Kidney (tissue), 14 donors: Measurements from ENCODE around the gene SNRNP70. TPM values are rescaled to one million over a fixed set of nuclear protein-coding genes. Genes with fewer than 3 reads are reported as not detected.

ENCODE experiments used
- DNase-seq, 5 donors: peaks; one replicate each; pipeline ENCODE4 v3.0.0-alpha.2; 2013 to 2020
- FAIRE-seq: peaks from 2 replicates; lab custom pipeline; 2012; peaks lifted over from hg19 to GRCh38; lab: Jason Lieb, UNC
- H3K27ac ChIP-seq, 2 donors: one replicate each; pipeline ENCODE4 v1.7.0; 2013; ENCODE audit warnings: low read depth in 2 of 2, low read length in 2 of 2, inconsistent platforms in 1 of 2
- H3K27me3 ChIP-seq: one replicate; pipeline ENCODE4 v1.7.1; 2013; ENCODE audit warnings: low read length, inconsistent platforms; ENCODE audit not compliant: control insufficient read depth, insufficient read depth
- H3K36me3 ChIP-seq, 3 donors: one replicate each; pipeline versions ENCODE4 v1.7.0 to v1.7.1; 2013; ENCODE audit warnings: low read length in 3 of 3, control low read depth in 1 of 3, inconsistent platforms in 1 of 3; ENCODE audit not compliant: insufficient read depth in 3 of 3, control insufficient read depth in 2 of 3
- H3K4me1 ChIP-seq, 3 donors: one replicate each; pipeline versions ENCODE4 v1.7.0 to v1.7.1; 2013; ENCODE audit warnings: low read length in 3 of 3, inconsistent platforms in 1 of 3, low read depth in 1 of 3; ENCODE audit not compliant: control insufficient read depth in 2 of 3, insufficient read depth in 2 of 3
- H3K4me3 ChIP-seq, 3 donors: one replicate each; pipeline versions ENCODE4 v1.7.0 to v1.8.1; 2013; ENCODE audit warnings: low read length in 3 of 3, control low read depth in 1 of 3, inconsistent platforms in 1 of 3
- H3K9ac ChIP-seq, 3 donors: one replicate each; pipeline versions ENCODE4 v1.7.0 to v1.7.1; 2013; ENCODE audit warnings: low read length in 3 of 3, control low read depth in 1 of 3, inconsistent platforms in 1 of 3
- H3K9me3 ChIP-seq, 3 donors: one replicate each; pipeline versions ENCODE4 v1.7.0 to v1.7.1; 2013; ENCODE audit warnings: low read length in 3 of 3, control low read depth in 1 of 3, inconsistent platforms in 1 of 3; ENCODE audit not compliant: control insufficient read depth in 2 of 3, insufficient read depth in 1 of 3
- CTCF ChIP-seq: IDR thresholded peaks from 3 replicates; pipeline ENCODE4 v1.5.1; 2012; ENCODE audit warnings: mild to moderate bottlenecking, moderate library complexity, borderline replicate concordance; ENCODE audit not compliant: insufficient read depth; ENCODE audit errors: extremely low read depth
- intact Hi-C: fragments of 100-400 bp; cut with DNase I; formaldehyde crosslinking; loops from one replicate; pipeline ENCODE4 v1.11.1; 2022
- polyA plus RNA-seq: library from polyadenylated mRNA; stranded (reverse); fragments of 350-450 nt; fragmentation: Illumina TruSeq; extraction: RNeasy Lipid Tissue Mini Kit (QIAGEN cat#74804); gene quantifications from one replicate; pipeline ENCODE4 v1.2.3, GENCODE V29; 2014; ENCODE audit warnings: low read depth, low replicate concordance; ENCODE audit not compliant: insufficient read depth
- total RNA-seq: library from RNA; stranded (reverse); fragmentation: NEBNext Ultra II Directional; extraction: Animal tissue kit (Norgen Biotek cat#: 25700); gene quantifications from one replicate; pipeline ENCODE4 v1.2.1, GENCODE V29; 2021
- donor health status: control.
- donor health status: control.
- donor health status: control.
- donor health status: control.
- donor health status: control.
- donor health status: DM: yes; HTN: yes; CAD: no.
- donor health status: Normal renal cell carcinoma (clear cell type).

SNRNP70 gene
- total and polyA plus RNA-seq, 2 donors from 2014 or later, result 144 to 203 TPM

- no peaks in the 10 kb centered on the region for H3K9me3 ChIP-seq
- H3K27ac ChIP-seq, result no peak overlapping the region
- H3K27me3 ChIP-seq, result no peaks in the 10 kb centered on the region
- H3K36me3 ChIP-seq, result peaks cover 11 to 41% (median 20%) of the 10 kb centered on the region in 3 donors
- no peak for FAIRE-seq
- no peak overlapping the region for H3K9ac ChIP-seq
- intact Hi-C loops, result no loop called here
- TF ChIP-seq CTCF, result no peak
- no peak for DNase-seq
- H3K4me3 ChIP-seq, result no peak overlapping the region
- peaks cover 0 to 4% (median 1%) of the 10 kb centered on the region in 3 donors for H3K4me1 ChIP-seq
Observed at GRCh38 chr19:49092686-49093085, 7.4 kb downstream of the SNRNP70 start.

- peaks cover 0 to 6% (median 0%) of the 10 kb centered on the region in 3 donors for H3K4me1 ChIP-seq
- H3K27ac ChIP-seq, result no peak overlapping the region
- H3K9me3 ChIP-seq, result no peaks in the 10 kb centered on the region
- no peaks in the 10 kb centered on the region for H3K27me3 ChIP-seq
- no peak for TF ChIP-seq CTCF
- intact Hi-C loops, result no loop called here
- no peak overlapping the region for H3K4me3 ChIP-seq
- DNase-seq, result no peak
- H3K9ac ChIP-seq, result no peak overlapping the region
- FAIRE-seq, result no peak
- peaks cover 19 to 58% (median 24%) of the 10 kb centered on the region in 3 donors for H3K36me3 ChIP-seq
Observed at GRCh38 chr19:49094505-49095482, 9.5 kb downstream of the SNRNP70 start.

- FAIRE-seq, result no peak
- H3K4me3 ChIP-seq, result no peak overlapping the region
- TF ChIP-seq CTCF, result peak; percentile 98
- no peak overlapping the region for H3K27ac ChIP-seq
- no peak overlapping the region for H3K9ac ChIP-seq
- peaks cover 13 to 50% (median 17%) of the 10 kb centered on the region in 3 donors for H3K36me3 ChIP-seq
- H3K27me3 ChIP-seq, result no peaks in the 10 kb centered on the region
- intact Hi-C loops, result no loop called here
- H3K4me1 ChIP-seq, result peaks cover 0 to 6% (median 0%) of the 10 kb centered on the region in 3 donors
- no peaks in the 10 kb centered on the region for H3K9me3 ChIP-seq
- DNase-seq, result peak in 3 of 5 donors; percentile 74 to 85 (median 79)
Observed at GRCh38 chr19:49097453-49098288, 12.4 kb downstream of the SNRNP70 start.
